Endothelial cell of umbilical vein (primary cell): ENCODE results near the gene UBASH3A.

ENCODE experiments used
- CTCF ChIP-seq, 2 donors: IDR thresholded peaks; 1 replicate in 1 of 2; 2 replicates in 1 of 2; pipeline ENCODE4 v1.5.1; 2011; ENCODE audit warnings: low read length in 2 of 2, mild to moderate bottlenecking in 2 of 2, moderate library complexity in 2 of 2, control low read depth in 1 of 2, inconsistent platforms in 1 of 2, low read depth in 1 of 2; ENCODE audit not compliant: insufficient read depth in 1 of 2; ENCODE audit errors: extremely low read depth in 1 of 2
- EZH2 ChIP-seq: IDR thresholded peaks from 2 replicates; pipeline ENCODE4 v1.6.1; 2012; ENCODE audit warnings: borderline replicate concordance, low read depth, mild to moderate bottlenecking, moderate library complexity, low read length, inconsistent platforms; ENCODE audit not compliant: severe bottlenecking
- GATA2 ChIP-seq: IDR thresholded peaks from 2 replicates; pipeline ENCODE4 v1.7.0; 2011; ENCODE audit warnings: low read depth, mild to moderate bottlenecking, moderate library complexity, mixed read lengths, low read length; ENCODE audit not compliant: insufficient read length, insufficient read depth
- MAX ChIP-seq: IDR thresholded peaks from 2 replicates; pipeline ENCODE4 v1.6.1; 2011; ENCODE audit not compliant: insufficient read depth, insufficient read length
- POLR2A ChIP-seq: IDR thresholded peaks from 2 replicates; pipeline ENCODE4 v1.6.1; 2012; ENCODE audit warnings: low read depth, mild to moderate bottlenecking, control low read depth, low read length
- POLR2AphosphoS5 ChIP-seq: IDR thresholded peaks from 2 replicates; pipeline ENCODE4 v1.6.1; 2012; ENCODE audit warnings: low read depth, mild to moderate bottlenecking, control low read depth, low read length, moderate library complexity; ENCODE audit not compliant: insufficient read depth

- TF ChIP-seq EZH2: no peak
- no peak for TF ChIP-seq CTCF (IDR thresholded peaks at IDR 0.05; ENCODE audit: extremely low read depth in 1 of 2, insufficient read depth in 1 of 2, low read depth in 1 of 2, low read length in 2 of 2)
- no peak for TF ChIP-seq POLR2A
- TF ChIP-seq POLR2AphosphoS5: no peak
- no peak for TF ChIP-seq GATA2
- no peak for TF ChIP-seq MAX
These were observed 60.3 kb downstream of the UBASH3A start for GRCh38 chr21:42463861-42464515.
